ENCODE measurements around the gene TMED9.

DNA sequence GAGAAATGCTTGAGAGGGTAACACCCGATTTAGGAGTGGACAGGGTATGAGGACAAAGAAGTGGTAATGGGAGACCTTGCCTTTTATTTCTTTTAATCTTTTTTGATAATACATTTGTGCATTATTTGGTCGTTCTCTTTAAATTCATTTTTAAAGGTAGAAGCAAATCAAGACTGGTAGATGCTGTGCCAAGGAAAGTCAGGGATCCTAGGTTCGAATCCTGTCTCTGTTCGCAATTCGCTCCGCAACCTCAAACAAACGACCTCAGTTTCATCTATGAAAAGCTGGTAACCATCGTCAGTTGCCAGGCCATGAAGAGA is 353 bp upstream of the TMED9 start:
- TF ChIP-seq GATA3 (IDR thresholded peaks at IDR 0.05; ENCODE audit: low read depth, low read length) (no peak), GATA2 (IDR thresholded peaks at IDR 0.05; ENCODE audit: low read depth, low read length) (no peak)
